Activated CD8-positive, alpha-beta memory T cell treated with anti-CD3 and anti-CD28 coated beads, Interleukin-2, amount 10 ng/mL, durations not matched to agents 7 days and 5 days (primary cell): ENCODE results near the gene MARCO. TPM values are rescaled to one million over a fixed set of nuclear protein-coding genes. Genes with fewer than 3 reads are reported as not detected.

Experiments
- ATAC-seq: fragments of 150-1000 bp; cut with Tn5 transposase; one replicate; pipeline ENCODE4 v1.10.0; 2021; ENCODE audit warnings: moderate library complexity
- CTCF ChIA-PET: fragments of 350-600 bp; sonication (Branson Sonifier 250); formaldehyde crosslinking; loops from one replicate; lab custom pipeline; 2021; ENCODE audit warnings: antibody characterized with exemption; lab: Charles Lee
- DNase-seq: peaks from one replicate; pipeline ENCODE4 v3.0.0-alpha.2; 2020
- H3K27ac Mint-ChIP-seq: one replicate; pipeline ENCODE4 v1.8.0; 2021; ENCODE audit warnings: mild to moderate bottlenecking, mixed read lengths
- H3K27me3 Mint-ChIP-seq: one replicate; pipeline ENCODE4 v1.8.0; 2021; ENCODE audit warnings: mixed read lengths
- H3K36me3 Mint-ChIP-seq: one replicate; pipeline ENCODE4 v1.8.0; 2021; ENCODE audit warnings: mild to moderate bottlenecking, mixed read lengths
- H3K4me1 Mint-ChIP-seq: one replicate; pipeline ENCODE4 v1.8.0; 2021; ENCODE audit warnings: mixed read lengths
- H3K4me3 Mint-ChIP-seq: one replicate; pipeline ENCODE4 v1.8.0; 2021; ENCODE audit warnings: mild to moderate bottlenecking, moderate library complexity, mixed read lengths
- H3K9me3 Mint-ChIP-seq: one replicate; pipeline ENCODE4 v1.8.0; 2022; ENCODE audit warnings: low read depth, mixed read lengths
- total RNA-seq, 2 experiments: library from RNA; stranded (reverse); gene quantifications; one replicate each; pipeline ENCODE4 v1.2.3, GENCODE V29; 2021

Gene MARCO
- total RNA-seq, 2 experiments from 2014 or later, result not detected

DNA sequence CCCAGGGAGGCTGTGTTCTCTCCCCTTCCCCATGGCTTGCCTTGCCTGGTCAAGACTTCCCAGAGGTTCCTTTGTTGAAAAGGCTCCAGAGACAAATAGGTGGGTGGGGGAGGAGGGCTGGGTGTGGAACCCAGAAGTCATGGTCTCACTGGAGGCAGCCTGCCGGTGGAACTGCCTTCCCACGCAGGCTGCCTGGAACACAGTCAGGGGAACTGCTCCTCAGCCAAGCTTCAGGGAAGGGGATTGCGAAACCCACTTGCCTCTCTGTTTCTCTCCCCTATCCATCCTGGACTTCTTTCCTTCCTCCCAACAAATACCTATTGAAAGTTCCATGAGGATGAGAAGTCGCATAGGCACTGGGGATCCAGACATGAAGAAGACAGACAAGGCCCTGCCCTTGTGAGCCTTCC is 31.6 kb downstream of the MARCO start:
- H3K27ac Mint-ChIP-seq, result no peak overlapping the region
- ATAC-seq (no peak), DNase-seq (no peak)
- H3K36me3 Mint-ChIP-seq, result no peaks in the 10 kb centered on the region
- H3K4me3 Mint-ChIP-seq, result no peak overlapping the region
- H3K4me1 Mint-ChIP-seq, result no peaks in the 10 kb centered on the region
- CTCF ChIA-PET, result no interaction called here
- no peaks in the 10 kb centered on the region for H3K27me3 Mint-ChIP-seq
- no peaks in the 10 kb centered on the region for H3K9me3 Mint-ChIP-seq

DNA sequence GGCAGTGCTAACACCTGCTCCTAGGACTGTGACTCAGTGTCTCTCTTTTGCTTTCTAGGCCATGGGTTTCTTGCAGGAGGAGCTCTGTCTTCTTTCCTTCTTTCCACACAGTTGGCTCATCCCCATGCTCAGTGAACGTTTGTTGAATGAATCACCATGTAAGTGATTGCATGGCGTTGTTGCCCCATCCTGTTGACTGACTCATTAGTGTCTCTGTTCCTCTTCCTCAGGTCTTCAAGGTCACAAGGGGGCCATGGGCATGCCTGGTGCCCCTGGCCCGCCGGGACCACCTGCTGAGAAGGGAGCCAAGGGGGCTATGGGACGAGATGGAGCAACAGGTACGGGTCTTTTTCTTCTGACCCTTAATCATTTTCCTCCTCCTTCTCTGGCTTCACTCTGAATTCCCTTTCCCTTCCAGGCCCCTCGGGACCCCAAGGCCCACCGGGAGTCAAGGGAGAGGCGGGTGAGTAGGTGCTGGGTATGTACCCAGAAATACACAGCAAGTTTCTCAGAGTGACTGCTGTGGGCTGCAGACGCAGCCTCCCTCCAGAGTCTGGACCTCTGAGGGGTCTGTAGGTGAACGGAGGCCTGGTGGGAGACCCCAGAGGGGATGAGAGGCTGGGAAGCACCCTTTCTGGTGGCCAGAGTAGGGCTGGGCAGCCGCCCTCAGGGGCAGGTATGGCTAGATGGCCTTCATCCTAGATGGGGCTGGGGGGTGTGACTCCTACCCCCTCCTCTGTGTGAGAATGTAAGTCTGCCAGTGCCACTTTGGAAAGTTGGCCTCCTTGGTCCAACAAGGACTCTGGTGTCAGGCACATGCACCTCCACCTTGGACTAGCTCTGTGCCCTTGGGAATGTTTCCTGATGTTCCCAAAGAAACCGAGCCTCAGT is 32.4 kb downstream of the MARCO start:
- H3K4me1 Mint-ChIP-seq, result no peaks in the 10 kb centered on the region
- no peaks in the 10 kb centered on the region for H3K9me3 Mint-ChIP-seq
- H3K27me3 Mint-ChIP-seq, result no peaks in the 10 kb centered on the region
- no peak overlapping the region for H3K4me3 Mint-ChIP-seq
- no peaks in the 10 kb centered on the region for H3K36me3 Mint-ChIP-seq
- DNase-seq (no peak), ATAC-seq (no peak)
- CTCF ChIA-PET, result no interaction called here
- H3K27ac Mint-ChIP-seq, result no peak overlapping the region

DNA sequence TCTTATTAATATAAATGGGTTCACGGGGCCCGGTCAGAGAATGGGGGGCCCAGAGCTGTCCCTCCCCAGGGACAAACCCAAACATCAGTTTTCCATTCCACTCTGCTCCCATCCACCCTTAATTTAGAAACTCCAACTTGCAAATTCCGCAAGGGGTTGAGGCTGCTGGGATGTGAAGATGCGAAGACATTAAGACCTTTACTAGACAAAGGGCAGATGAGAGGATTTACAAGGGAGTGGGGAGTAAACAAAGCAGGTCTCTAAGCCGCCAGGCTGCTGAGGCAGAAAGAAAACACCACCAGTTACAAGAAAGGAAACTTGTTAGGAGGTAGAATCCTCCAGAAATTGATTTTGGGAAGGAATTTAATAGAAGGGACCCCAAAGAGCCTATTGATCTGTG is 33.1 kb downstream of the MARCO start:
- DNase-seq (no peak), ATAC-seq (no peak)
- Mint-ChIP-seq H3K4me1 (no peaks in the 10 kb centered on the region), H3K36me3 (no peaks in the 10 kb centered on the region), H3K9me3 (no peaks in the 10 kb centered on the region), H3K4me3 (no peak overlapping the region), H3K27me3 (no peaks in the 10 kb centered on the region), H3K27ac (no peak overlapping the region)
- CTCF ChIA-PET, result no interaction called here

DNA sequence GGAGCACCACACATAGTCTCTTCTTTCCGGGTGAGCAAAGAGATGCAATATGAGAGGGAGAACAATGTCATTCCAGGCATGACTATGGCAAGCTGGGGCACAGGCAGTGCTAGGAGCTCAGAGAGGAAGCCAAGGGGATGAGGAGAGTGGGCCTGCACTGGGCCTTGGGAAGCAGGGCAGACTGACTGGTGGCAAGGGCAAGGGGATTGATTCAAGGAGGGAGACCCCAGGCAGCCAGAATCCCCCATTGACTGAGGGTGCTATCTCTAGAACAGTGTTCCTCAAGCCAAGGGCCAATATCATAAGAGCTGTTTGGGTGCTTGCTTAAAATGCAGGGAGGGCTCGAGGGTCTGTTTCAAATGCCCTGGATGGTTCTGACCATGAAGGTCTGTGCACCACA is 36.1 kb downstream of the MARCO start:
- DNase-seq, result no peak
- peaks cover 4% of the 10 kb centered on the region for H3K27me3 Mint-ChIP-seq
- no peaks in the 10 kb centered on the region for H3K36me3 Mint-ChIP-seq
- no peaks in the 10 kb centered on the region for H3K4me1 Mint-ChIP-seq
- no peak overlapping the region for H3K4me3 Mint-ChIP-seq
- CTCF ChIA-PET, result no interaction called here
- no peaks in the 10 kb centered on the region for H3K9me3 Mint-ChIP-seq
- ATAC-seq, result no peak
- H3K27ac Mint-ChIP-seq, result no peak overlapping the region

DNA sequence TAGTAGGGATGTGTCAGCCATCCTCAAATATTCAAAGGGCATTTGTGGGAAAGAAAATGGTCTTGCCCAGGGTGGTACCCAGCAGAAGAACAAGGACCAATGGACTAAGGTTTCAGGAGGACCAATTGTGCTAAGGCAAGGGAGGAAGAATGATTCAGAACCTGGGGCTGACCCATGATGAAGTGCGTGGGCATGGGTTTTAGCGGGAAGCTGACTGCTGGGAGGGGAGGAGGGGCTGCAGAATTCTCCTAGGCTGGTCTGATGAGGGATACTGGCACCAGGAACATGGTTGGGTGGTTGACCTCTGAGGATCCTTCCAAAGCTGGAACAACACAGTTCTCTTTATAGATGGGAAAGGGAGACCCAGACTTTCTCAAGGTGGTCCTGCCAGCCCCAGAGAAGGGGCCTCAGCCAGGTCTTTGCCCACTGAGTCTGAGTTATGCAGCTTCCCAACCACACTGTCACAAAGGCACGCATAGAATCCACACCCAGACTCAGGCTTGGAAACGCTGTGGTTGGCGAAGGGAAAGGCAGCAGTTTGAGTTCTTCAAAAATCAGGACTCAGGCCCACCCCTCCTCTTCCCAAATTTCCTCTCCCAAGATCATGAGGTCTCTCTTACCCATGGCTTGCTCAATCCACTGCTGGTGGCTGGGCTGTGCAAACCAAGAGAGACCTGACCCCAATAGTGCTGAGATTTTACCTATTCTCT is 37.3 kb downstream of the MARCO start:
- CTCF ChIA-PET, result no interaction called here
- ATAC-seq, result no peak
- Mint-ChIP-seq H3K9me3 (no peaks in the 10 kb centered on the region), H3K27me3 (peaks cover 4% of the 10 kb centered on the region), H3K4me3 (no peak overlapping the region), H3K36me3 (no peaks in the 10 kb centered on the region), H3K4me1 (no peaks in the 10 kb centered on the region), H3K27ac (no peak overlapping the region)
- DNase-seq, result no peak

DNA sequence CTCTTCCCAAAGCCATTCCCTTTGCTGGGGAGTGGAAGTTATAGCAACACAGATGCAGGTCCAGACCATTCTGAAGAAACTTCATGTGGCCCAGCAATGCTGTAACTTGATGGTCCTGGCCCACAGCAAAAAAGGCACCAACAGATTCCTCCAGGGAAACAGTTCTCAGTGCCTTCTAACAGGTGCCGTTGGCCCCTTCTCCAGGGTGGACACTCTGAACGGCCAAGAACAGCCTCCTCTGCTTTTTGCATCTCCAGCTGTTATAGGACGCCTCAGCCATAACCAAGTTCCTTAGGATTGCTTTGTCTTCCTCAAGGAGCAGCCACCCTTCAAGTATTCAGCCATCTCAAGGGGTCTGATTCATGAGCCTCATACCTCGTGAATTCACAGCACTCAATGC is 38.0 kb downstream of the MARCO start:
- H3K4me1 Mint-ChIP-seq, result no peaks in the 10 kb centered on the region
- ATAC-seq (no peak), DNase-seq (no peak)
- H3K4me3 Mint-ChIP-seq, result no peak overlapping the region
- no peak overlapping the region for H3K27ac Mint-ChIP-seq
- no peaks in the 10 kb centered on the region for H3K36me3 Mint-ChIP-seq
- H3K27me3 Mint-ChIP-seq, result peaks cover 4% of the 10 kb centered on the region
- CTCF ChIA-PET, result no interaction called here
- H3K9me3 Mint-ChIP-seq, result no peaks in the 10 kb centered on the region

DNA sequence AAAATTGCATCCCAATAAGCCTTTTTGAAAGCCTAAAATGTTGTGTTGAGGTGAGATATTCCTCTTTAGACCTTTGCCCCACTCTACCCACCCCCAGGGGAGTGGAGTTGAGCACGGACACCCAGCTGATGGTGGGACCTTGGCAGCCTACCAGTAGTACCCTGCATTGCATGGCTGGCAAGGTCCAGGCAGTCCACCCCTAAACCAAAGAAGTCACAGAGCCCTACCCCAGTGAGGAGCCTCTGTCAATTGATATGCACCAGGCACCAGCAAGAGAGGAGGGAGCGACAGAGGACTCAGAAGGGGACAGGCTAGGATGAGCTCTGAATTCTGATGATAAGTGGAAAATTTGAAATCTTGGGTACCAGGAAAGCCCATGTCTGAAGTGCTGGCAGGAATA is 38.6 kb downstream of the MARCO start:
- CTCF ChIA-PET, result no interaction called here
- H3K36me3 Mint-ChIP-seq, result no peaks in the 10 kb centered on the region
- H3K27me3 Mint-ChIP-seq, result peaks cover 4% of the 10 kb centered on the region
- DNase-seq (no peak), ATAC-seq (no peak)
- H3K9me3 Mint-ChIP-seq, result no peaks in the 10 kb centered on the region
- H3K4me3 Mint-ChIP-seq, result no peak overlapping the region
- no peak overlapping the region for H3K27ac Mint-ChIP-seq
- no peaks in the 10 kb centered on the region for H3K4me1 Mint-ChIP-seq

DNA sequence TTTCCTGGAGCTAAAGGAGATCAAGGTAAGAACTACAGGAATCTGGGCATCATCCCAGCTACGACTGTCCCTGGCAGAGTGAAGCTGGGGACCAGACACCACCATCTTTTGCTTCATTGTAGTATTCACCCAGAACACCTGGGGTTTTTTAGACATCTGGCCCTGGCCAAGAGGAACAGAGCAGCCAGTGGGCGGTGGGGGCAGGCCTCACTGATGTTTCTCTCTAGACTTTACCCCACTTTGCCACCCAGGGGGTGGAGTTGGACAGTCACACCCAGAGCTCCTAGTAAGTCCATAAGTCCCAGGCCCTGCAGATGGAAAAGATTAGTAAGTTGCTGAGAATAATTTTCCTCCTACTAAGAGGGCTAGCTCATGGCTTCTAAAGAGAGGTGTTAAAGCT is 39.6 kb downstream of the MARCO start:
- DNase-seq (no peak), ATAC-seq (no peak)
- Mint-ChIP-seq H3K9me3 (no peaks in the 10 kb centered on the region), H3K27ac (no peak overlapping the region), H3K4me1 (no peaks in the 10 kb centered on the region), H3K4me3 (no peak overlapping the region), H3K27me3 (peaks cover 4% of the 10 kb centered on the region), H3K36me3 (no peaks in the 10 kb centered on the region)
- CTCF ChIA-PET, result no interaction called here

DNA sequence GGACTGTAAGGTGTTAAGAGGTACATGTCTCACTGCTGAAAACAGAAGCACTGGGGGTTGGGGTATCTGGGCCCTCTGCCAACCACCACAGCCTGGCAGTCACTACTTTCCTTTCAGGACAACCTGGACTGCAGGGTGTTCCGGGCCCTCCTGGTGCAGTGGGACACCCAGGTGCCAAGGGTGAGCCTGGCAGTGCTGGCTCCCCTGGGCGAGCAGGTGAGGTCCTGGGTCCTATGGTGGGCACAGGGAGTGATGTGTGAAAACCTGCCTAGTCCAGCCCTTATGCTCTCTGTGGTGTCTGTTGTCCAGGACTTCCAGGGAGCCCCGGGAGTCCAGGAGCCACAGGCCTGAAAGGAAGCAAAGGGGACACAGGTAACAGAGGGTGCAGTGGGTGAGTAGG is 40.0 kb downstream of the MARCO start:
- H3K9me3 Mint-ChIP-seq, result no peaks in the 10 kb centered on the region
- H3K27me3 Mint-ChIP-seq, result peaks cover 4% of the 10 kb centered on the region
- no peak for DNase-seq
- no peak for ATAC-seq
- no peak overlapping the region for H3K4me3 Mint-ChIP-seq
- H3K27ac Mint-ChIP-seq, result no peak overlapping the region
- no peaks in the 10 kb centered on the region for H3K36me3 Mint-ChIP-seq
- CTCF ChIA-PET, result no interaction called here
- H3K4me1 Mint-ChIP-seq, result peaks cover 1% of the 10 kb centered on the region

DNA sequence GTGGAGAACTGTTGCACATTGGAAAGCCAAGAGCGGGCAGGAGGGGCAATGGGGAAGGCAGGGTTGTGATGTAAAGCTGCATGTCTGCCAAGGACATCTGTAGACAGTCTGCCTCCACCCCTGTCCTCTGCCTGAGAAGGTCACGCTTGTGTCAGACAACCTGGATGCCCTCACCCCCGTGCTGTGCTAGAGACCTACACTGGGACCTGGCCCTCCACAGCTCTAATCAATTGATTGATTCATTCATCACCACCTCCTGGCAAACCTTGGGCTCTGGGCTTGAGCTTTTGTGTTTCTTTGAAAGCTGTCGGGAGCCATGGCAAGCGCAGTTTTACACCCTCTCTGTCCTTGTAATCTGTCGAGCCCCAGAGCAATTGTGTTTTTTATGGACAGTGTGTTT is 41.1 kb downstream of the MARCO start:
- no peak for DNase-seq
- H3K27me3 Mint-ChIP-seq, result peaks cover 7% of the 10 kb centered on the region
- CTCF ChIA-PET, result no interaction called here

DNA sequence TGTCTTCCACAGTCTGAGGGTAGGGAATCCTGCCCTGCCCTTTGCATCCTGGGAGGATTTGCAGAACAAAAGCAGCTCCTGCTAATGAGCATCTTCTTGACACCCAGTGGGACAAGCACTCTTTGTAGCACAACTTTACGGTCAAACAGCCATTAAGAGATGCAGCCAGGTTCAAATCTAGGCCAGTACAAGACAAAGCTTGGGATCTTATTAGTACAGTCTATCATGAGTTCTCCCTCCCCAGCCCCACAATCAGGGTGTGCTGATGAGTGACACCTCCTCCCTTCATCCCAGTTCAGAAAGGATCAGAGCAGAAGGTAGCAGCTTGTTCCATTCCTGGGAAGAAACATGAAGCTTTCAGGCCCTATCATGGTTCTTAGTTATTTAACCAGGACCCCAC is 41.9 kb downstream of the MARCO start:
- Mint-ChIP-seq H3K36me3 (no peaks in the 10 kb centered on the region), H3K4me1 (peaks cover 1% of the 10 kb centered on the region), H3K27me3 (peaks cover 7% of the 10 kb centered on the region), H3K9me3 (no peaks in the 10 kb centered on the region), H3K27ac (no peak overlapping the region), H3K4me3 (no peak overlapping the region)
- DNase-seq (no peak), ATAC-seq (no peak)
- CTCF ChIA-PET, result no interaction called here

More for the DNA sequence above, 41.1 kb downstream of the MARCO start:
- ATAC-seq, result no peak
- no peak overlapping the region for H3K4me3 Mint-ChIP-seq
- H3K4me1 Mint-ChIP-seq, result peaks cover 1% of the 10 kb centered on the region
- H3K27ac Mint-ChIP-seq, result no peak overlapping the region
- no peaks in the 10 kb centered on the region for H3K9me3 Mint-ChIP-seq
- H3K36me3 Mint-ChIP-seq, result no peaks in the 10 kb centered on the region

DNA sequence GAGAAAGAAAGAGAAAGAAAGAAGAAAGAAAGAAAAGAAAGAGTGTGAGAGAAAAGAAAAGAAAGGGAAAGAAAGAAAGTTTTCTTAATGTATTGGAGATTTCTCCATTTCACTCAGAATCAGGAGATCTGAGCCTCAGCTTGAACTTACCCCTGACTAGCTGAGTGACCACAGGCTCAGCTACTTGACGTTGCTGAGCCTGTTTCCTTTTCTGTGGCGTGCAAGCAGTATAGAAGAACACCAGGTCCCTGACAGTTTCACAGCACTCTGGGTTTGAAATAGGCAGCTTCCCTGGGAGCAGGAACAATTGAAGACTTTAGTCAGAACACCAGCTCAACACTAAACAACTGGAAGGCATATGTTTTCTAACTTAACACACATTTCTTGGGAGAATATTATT is 44.7 kb downstream of the MARCO start:
- no peak overlapping the region for H3K4me3 Mint-ChIP-seq
- ATAC-seq (no peak), DNase-seq (no peak)
- H3K27me3 Mint-ChIP-seq, result peaks cover 2% of the 10 kb centered on the region
- H3K27ac Mint-ChIP-seq, result no peak overlapping the region
- CTCF ChIA-PET, result no interaction called here
- H3K9me3 Mint-ChIP-seq, result no peaks in the 10 kb centered on the region
- H3K36me3 Mint-ChIP-seq, result no peaks in the 10 kb centered on the region
- peaks cover 1% of the 10 kb centered on the region for H3K4me1 Mint-ChIP-seq

DNA sequence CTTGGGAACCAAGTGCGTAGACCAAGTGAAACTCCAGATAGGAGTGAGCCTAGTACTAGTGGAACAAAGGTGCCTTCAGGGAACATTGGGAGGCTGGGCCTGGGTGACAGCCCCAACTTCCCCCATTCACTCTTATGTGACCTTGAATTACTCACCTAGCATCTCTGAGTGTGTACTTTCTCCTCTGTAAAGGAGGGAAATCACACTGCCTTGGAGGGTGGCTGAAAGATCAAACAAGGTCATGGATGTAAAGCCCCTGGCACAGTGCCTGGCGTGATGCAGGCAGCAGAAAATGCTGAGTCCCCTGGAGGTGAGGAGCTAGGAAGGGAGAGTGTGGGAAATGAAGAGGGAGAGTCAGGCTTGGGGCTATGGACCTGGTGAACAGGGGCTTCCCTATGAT is 45.9 kb downstream of the MARCO start:
- H3K4me3 Mint-ChIP-seq, result no peak overlapping the region
- H3K4me1 Mint-ChIP-seq, result peaks cover 4% of the 10 kb centered on the region
- no peaks in the 10 kb centered on the region for H3K36me3 Mint-ChIP-seq
- H3K9me3 Mint-ChIP-seq, result no peaks in the 10 kb centered on the region
- H3K27ac Mint-ChIP-seq, result no peak overlapping the region
- peaks cover 2% of the 10 kb centered on the region for H3K27me3 Mint-ChIP-seq
- CTCF ChIA-PET, result no interaction called here
- ATAC-seq (no peak), DNase-seq (no peak)

DNA sequence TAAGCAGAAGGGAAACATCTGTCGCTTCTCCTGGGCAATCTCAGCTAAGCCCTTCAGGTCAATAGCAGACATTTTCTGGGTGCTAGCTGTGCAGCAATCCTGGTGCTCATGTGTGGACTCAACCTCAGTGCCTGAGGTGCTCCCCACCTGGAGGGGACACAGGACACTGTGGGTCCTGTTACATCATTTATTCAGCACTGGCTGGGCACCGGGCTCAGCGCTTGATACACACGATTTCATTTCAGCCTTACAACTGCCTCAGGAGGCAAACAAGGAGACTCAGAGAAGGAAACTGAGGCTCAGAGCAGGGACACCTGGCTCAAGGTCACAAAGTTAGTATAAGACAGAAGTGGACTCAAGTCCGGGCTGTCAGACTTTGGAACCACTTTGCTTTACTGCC is 46.7 kb downstream of the MARCO start:
- CTCF ChIA-PET, result no interaction called here
- peaks cover 2% of the 10 kb centered on the region for H3K27me3 Mint-ChIP-seq
- peaks cover 10% of the 10 kb centered on the region for H3K4me1 Mint-ChIP-seq
- no peaks in the 10 kb centered on the region for H3K36me3 Mint-ChIP-seq
- H3K27ac Mint-ChIP-seq, result no peak overlapping the region
- no peak overlapping the region for H3K4me3 Mint-ChIP-seq
- ATAC-seq (no peak), DNase-seq (no peak)
- H3K9me3 Mint-ChIP-seq, result no peaks in the 10 kb centered on the region
